ENCODE data around the gene SIDT2.

Gene SIDT2

DNA sequence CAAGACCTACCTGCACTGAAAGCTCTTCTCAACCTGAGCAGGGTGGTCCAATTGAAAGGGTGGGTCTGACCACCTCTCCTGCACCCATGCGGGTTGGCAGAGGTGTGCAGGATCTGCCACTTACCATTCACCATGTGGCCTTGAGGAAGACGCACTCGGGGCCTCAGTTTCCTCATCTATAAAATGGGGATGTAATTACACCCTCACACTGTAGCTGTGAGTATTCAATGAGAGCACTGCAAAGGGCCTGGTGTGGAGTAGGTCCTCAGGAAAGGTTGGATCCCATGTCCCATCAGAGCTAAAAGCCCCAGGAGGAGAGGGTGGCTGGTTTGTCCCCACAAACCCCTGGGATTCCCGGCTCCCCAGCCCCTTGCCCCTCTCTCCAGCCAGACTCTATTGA lies 20.1 kb downstream of the SIDT2 start:
- no peak overlapping the region for H3K4me3 ChIP-seq (ENCODE audit: low read depth, low read length)
- no peak for DNase-seq (ENCODE audit: low read depth)
- no peak for TF ChIP-seq POLR2A (IDR thresholded peaks at IDR 0.05; ENCODE audit: extremely low read depth, insufficient read length)
- TF ChIP-seq MAX (IDR thresholded peaks at IDR 0.05; ENCODE audit: low read depth, low read length): no peak
- TF ChIP-seq CTCF (IDR thresholded peaks at IDR 0.05; ENCODE audit: low read depth, low read length): no peak
- TF ChIP-seq MYC (IDR thresholded peaks at IDR 0.05; ENCODE audit: low read depth, low read length): no peak

DNA sequence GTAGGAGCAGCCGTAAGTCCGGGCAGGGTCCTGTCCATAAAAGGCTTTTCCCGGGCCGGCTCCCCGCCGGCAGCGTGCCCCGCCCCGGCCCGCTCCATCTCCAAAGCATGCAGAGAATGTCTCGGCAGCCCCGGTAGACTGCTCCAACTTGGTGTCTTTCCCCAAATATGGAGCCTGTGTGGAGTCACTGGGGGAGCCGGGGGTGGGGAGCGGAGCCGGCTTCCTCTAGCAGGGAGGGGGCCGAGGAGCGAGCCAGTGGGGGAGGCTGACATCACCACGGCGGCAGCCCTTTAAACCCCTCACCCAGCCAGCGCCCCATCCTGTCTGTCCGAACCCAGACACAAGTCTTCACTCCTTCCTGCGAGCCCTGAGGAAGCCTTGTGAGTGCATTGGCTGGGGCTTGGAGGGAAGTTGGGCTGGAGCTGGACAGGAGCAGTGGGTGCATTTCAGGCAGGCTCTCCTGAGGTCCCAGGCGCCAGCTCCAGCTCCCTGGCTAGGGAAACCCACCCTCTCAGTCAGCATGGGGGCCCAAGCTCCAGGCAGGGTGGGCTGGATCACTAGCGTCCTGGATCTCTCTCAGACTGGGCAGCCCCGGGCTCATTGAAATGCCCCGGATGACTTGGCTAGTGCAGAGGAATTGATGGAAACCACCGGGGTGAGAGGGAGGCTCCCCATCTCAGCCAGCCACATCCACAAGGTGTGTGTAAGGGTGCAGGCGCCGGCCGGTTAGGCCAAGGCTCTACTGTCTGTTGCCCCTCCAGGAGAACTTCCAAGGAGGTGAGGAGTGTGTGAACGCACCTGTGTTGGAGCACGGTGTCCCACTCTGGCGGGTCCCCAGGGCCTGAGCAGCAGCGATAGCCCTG lies 20.7 kb downstream of the SIDT2 start, which contains the start of gene TAGLN:
Gene TAGLN, plus strand, starts transcription at position 318 of the 863 bp plus-strand sequence. CDS start 3,644 bp downstream, outside the sequence.
- H3K4me3 ChIP-seq (ENCODE audit: low read depth, low read length): no peak within 1 kb of the TSS
- DNase-seq (ENCODE audit: low read depth): no peak
- TF ChIP-seq POLR2A (IDR thresholded peaks at IDR 0.05; ENCODE audit: extremely low read depth, insufficient read length) (no peak), MAX (IDR thresholded peaks at IDR 0.05; ENCODE audit: low read depth, low read length) (no peak), MYC (IDR thresholded peaks at IDR 0.05; ENCODE audit: low read depth, low read length) (no peak), CTCF (IDR thresholded peaks at IDR 0.05; ENCODE audit: low read depth, low read length) (no peak)

GRCh38 chr11:117199916-117200812 lies 21.6 kb downstream of the SIDT2 start:
- TF ChIP-seq POLR2A (IDR thresholded peaks at IDR 0.05; ENCODE audit: extremely low read depth, insufficient read length): no peak
- TF ChIP-seq CTCF (IDR thresholded peaks at IDR 0.05; ENCODE audit: low read depth, low read length): no peak
- no peak for TF ChIP-seq MAX (IDR thresholded peaks at IDR 0.05; ENCODE audit: low read depth, low read length)
- no peak for TF ChIP-seq MYC (IDR thresholded peaks at IDR 0.05; ENCODE audit: low read depth, low read length)
- H3K4me3 ChIP-seq (ENCODE audit: low read depth, low read length): no peak overlapping the region
- no peak for DNase-seq (ENCODE audit: low read depth)

DNA sequence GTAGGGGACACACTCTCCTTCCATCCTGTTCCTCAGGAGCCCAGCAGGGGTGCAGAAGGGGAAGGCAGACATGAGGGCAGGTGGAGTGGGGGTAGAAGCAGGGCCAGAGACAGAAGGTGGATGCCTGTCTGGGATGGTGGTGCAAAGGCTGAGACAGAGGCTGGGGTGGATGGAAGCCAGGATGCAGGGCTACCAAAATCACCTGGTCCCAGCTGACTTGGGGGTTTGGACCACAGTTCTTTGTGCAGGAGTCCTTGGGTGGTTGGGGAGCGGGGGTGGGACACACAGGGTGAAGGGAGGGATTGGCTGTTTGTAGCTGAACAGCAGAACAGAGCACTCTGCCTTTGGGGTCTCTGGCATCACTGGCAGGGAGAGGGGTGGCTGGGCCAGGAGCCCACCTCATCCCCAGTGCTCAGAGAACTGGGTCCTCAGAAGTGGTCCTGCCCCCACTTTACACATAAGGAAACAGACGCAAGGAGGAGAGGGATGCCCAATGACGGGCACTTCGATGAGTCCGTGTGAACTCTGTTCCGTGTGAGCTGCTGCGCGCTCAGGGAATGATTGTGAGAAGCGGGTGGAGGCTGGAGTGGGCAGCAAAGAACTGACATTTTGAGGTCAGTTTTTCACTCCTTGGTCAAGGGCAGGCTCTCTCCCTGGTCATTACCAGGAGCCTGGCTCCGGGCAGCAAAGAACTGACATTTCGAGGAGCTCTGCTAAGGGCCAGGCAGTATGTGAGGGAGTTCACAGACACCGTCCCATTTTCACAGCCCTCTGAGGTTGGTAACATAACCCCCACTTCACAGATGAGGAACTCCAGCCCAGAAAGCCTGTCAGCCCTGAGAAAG lies 22.5 kb downstream of the SIDT2 start:
- H3K4me3 ChIP-seq (ENCODE audit: low read depth, low read length): no peak overlapping the region
- no peak for DNase-seq (ENCODE audit: low read depth)

GRCh38 chr11:117201658-117202305 lies 23.2 kb downstream of the SIDT2 start:
- H3K4me3 ChIP-seq (ENCODE audit: low read depth, low read length): no peak overlapping the region
- no peak for TF ChIP-seq MYC (IDR thresholded peaks at IDR 0.05; ENCODE audit: low read depth, low read length)
- TF ChIP-seq CTCF (IDR thresholded peaks at IDR 0.05; ENCODE audit: low read depth, low read length): no peak
- no peak for TF ChIP-seq MAX (IDR thresholded peaks at IDR 0.05; ENCODE audit: low read depth, low read length)
- TF ChIP-seq POLR2A (IDR thresholded peaks at IDR 0.05; ENCODE audit: extremely low read depth, insufficient read length): no peak
- no peak for DNase-seq (ENCODE audit: low read depth)

More for the DNA sequence above, 22.5 kb downstream of the SIDT2 start:
- TF ChIP-seq MYC (IDR thresholded peaks at IDR 0.05; ENCODE audit: low read depth, low read length): no peak
